CD4-positive, alpha-beta T cell treated with Interferon alpha-2 for 1 hour (primary cell): Measurements from ENCODE around the gene PPP1R8.
"Not testable (repeated sequence)": the region's sequence is repeated elsewhere in the genome, so short reads cannot be mapped to it uniquely, and the experiment has no call there.

Experiments
- DNase-seq, 2 donors: peaks; one replicate each; pipeline ENCODE4 v3.0.0-alpha.2; 2020 to 2022

PPP1R8 gene

GRCh38 chr1:27833470-27833869, 2.9 kb downstream of the PPP1R8 start:
- no peak for DNase-seq

GRCh38 chr1:27835046-27835445, 4.5 kb downstream of the PPP1R8 start:
- no peak for DNase-seq

GRCh38 chr1:27835501-27835900, 4.9 kb downstream of the PPP1R8 start:
- no peak for DNase-seq

GRCh38 chr1:27849951-27850350, 19.4 kb downstream of the PPP1R8 start:
- no peak for DNase-seq

- no peak for DNase-seq
Observed at GRCh38 chr1:27855085-27855484, 24.5 kb downstream of the PPP1R8 start.

- DNase-seq = no peak
Observed at GRCh38 chr1:27856561-27857343, 26.2 kb downstream of the PPP1R8 start.

- not testable (repeated sequence) for DNase-seq
Observed at GRCh38 chr1:27857552-27857951, 27.0 kb downstream of the PPP1R8 start.

- DNase-seq = peak; percentile 84 to 87
Observed at GRCh38 chr1:27858072-27858948, 27.7 kb downstream of the PPP1R8 start.

- DNase-seq = no peak
Observed at GRCh38 chr1:27858949-27859576, 28.5 kb downstream of the PPP1R8 start.

GRCh38 chr1:27861436-27861835, 30.9 kb downstream of the PPP1R8 start:
- no peak for DNase-seq

- DNase-seq = no peak
Observed at GRCh38 chr1:27862004-27862403, 31.4 kb downstream of the PPP1R8 start.

GRCh38 chr1:27862671-27863537, 32.3 kb downstream of the PPP1R8 start:
- peak; percentile 37 to 79 for DNase-seq

GRCh38 chr1:27863538-27863915, 32.9 kb downstream of the PPP1R8 start:
- DNase-seq = peak in 1 of 2 donors; percentile 55

GRCh38 chr1:27864264-27864895, 33.8 kb downstream of the PPP1R8 start:
- peak; percentile 51 to 61 for DNase-seq

GRCh38 chr1:27865821-27866220, 35.2 kb downstream of the PPP1R8 start:
- no peak for DNase-seq

- DNase-seq = no peak
Observed at GRCh38 chr1:27868556-27868931, 38.0 kb downstream of the PPP1R8 start.

- peak; percentile 65 to 81 for DNase-seq
Observed at GRCh38 chr1:27868932-27869718, 38.5 kb downstream of the PPP1R8 start.

- DNase-seq = no peak
Observed at GRCh38 chr1:27869719-27870085, 39.1 kb downstream of the PPP1R8 start.

GRCh38 chr1:27871076-27871475, 40.5 kb downstream of the PPP1R8 start:
- DNase-seq = not testable (repeated sequence)

- peak; percentile 79 to 86 for DNase-seq
Observed at GRCh38 chr1:27872059-27872801, 41.6 kb downstream of the PPP1R8 start, which contains the start of gene THEMIS2. TSS of gene THEMIS2 (plus strand) at chr1:27872544. CDS start at chr1:27872572, 28 bp downstream.
